ENCODE data around the gene HAO1.

- TF ChIP-seq CTCF (IDR thresholded peaks at IDR 0.05) = no peak
- no peak for TF ChIP-seq POLR2AphosphoS5 (IDR thresholded peaks at IDR 0.05)
- TF ChIP-seq POLR2A (IDR thresholded peaks at IDR 0.05) = no peak
Measured at GRCh38 chr20:7926323-7926722, 13.9 kb downstream of the HAO1 start.
